ENCODE results near the gene CCDC186. TPM values are rescaled to one million over a fixed set of nuclear protein-coding genes. Genes with fewer than 3 reads are reported as not detected.

Gene CCDC186
- total and polyA plus RNA-seq, 2 of the 8 experiments (the other 6 are each of a cell fraction or from before 2014, with no cell fraction given): 3.0 to 30.3 TPM

GRCh38 chr10:114103284-114103683 lies 70.7 kb downstream of the CCDC186 start:
- CTCF ChIA-PET (ENCODE audit: partially characterized antibody): interaction anchor here (0.6 to 6.3 kb wide), 9 partner anchors 13 to 1782 kb away, joined by 3 to 33 read pairs (median 4); no protein-coding TSS in a partner anchor
- no peak overlapping the region for H2AFZ ChIP-seq (ENCODE audit: low read length)
- H3K79me2 ChIP-seq (ENCODE audit: control insufficient read depth in 1 of 2, insufficient read depth in 2 of 2, low read length in 2 of 2): no peaks in the 10 kb centered on the region
- WGBS, 2 experiments (ENCODE audit: extremely low coverage in 1 of 2, insufficient coverage in 1 of 2, insufficient read length in 1 of 2, insufficient replicate concordance in 2 of 2, low coverage in 1 of 2, low lambda C conversion rate in 2 of 2, missing lambda C conversion rate in 1 of 2): 68% methylated on average over 6 of the region's 6 CpGs; no CpG with 5 or more reads in 1 of the 2 experiments
- H2BK15ac ChIP-seq (ENCODE audit: low read length): no peak overlapping the region
- H2BK12ac ChIP-seq (ENCODE audit: low read depth, low read length): no peak overlapping the region
- TF ChIP-seq SUZ12 (IDR thresholded peaks at IDR 0.05; ENCODE audit: low read length): no peak
- no peak for TF ChIP-seq SRF (IDR thresholded peaks at IDR 0.05; ENCODE audit: low read depth, low read length)
- no peak for TF ChIP-seq MAFK (IDR thresholded peaks at IDR 0.05; ENCODE audit: low read depth, low read length)
- TF ChIP-seq RAD21 (IDR thresholded peaks at IDR 0.05 in 1 of 2, conservative IDR thresholded peaks at IDR 0.05 in 1 of 2; ENCODE audit: low read depth in 2 of 2, low read length in 2 of 2): peak; percentile 71 to 72
- peak in 2 of 3 experiments; percentile 38 to 48; a peak in 2 of 4 replicates for TF ChIP-seq CTCF (IDR thresholded peaks at IDR 0.05; ENCODE audit: control extremely low read depth in 1 of 3, insufficient read depth in 1 of 3, low read depth in 1 of 3, low read length in 3 of 3)
- TF ChIP-seq TAF1 (IDR thresholded peaks at IDR 0.05; ENCODE audit: low read depth, low read length): no peak
- no peak for TF ChIP-seq EGR1 (IDR thresholded peaks at IDR 0.05; ENCODE audit: borderline replicate concordance, low read depth, low read length)
- no peaks in the 10 kb centered on the region for H4K20me1 ChIP-seq (replicated peaks in 1 of 2; ENCODE audit: control insufficient read depth in 1 of 2, insufficient read depth in 2 of 2, low read length in 2 of 2)
- H3K23ac ChIP-seq (ENCODE audit: insufficient read length): no peak overlapping the region
- no peak overlapping the region for H2BK20ac ChIP-seq (ENCODE audit: low read length)
- no peak overlapping the region for H3K4me2 ChIP-seq (ENCODE audit: insufficient read depth in 1 of 2, low read depth in 2 of 2, low read length in 2 of 2)
- DNase-seq (ENCODE audit: low read depth in 1 of 2, low spot score in 2 of 2): no peak
- H3K36me3 ChIP-seq (ENCODE audit: control insufficient read depth in 2 of 4, insufficient read depth in 4 of 4, low read length in 3 of 4): no peaks in the 10 kb centered on the region
- H2BK5ac ChIP-seq (ENCODE audit: low read depth, low read length): no peak overlapping the region
- H4K91ac ChIP-seq (replicated peaks; ENCODE audit: insufficient read length, low read length): no peak overlapping the region
- no peak overlapping the region for H3K4ac ChIP-seq (replicated peaks; ENCODE audit: insufficient read length, low read depth, low read length)
- H4K8ac ChIP-seq (ENCODE audit: extremely low read depth, insufficient read depth, low read length): no peak overlapping the region
- H3K56ac ChIP-seq (replicated peaks; ENCODE audit: insufficient read length, low read depth, low read length): no peak overlapping the region
- POLR2A ChIA-PET (ENCODE audit: partially characterized antibody): no interaction called here
- H3K9ac ChIP-seq (replicated peaks in 1 of 4; ENCODE audit: extremely low read depth in 1 of 4, low read depth in 3 of 4, low read length in 3 of 4): no peak overlapping the region
- H3K79me1 ChIP-seq (ENCODE audit: low read depth, low read length): no peaks in the 10 kb centered on the region
- no peak overlapping the region for H2AK5ac ChIP-seq (ENCODE audit: low read depth, low read length)
- no peak overlapping the region for H3K14ac ChIP-seq (ENCODE audit: insufficient read length)
- no peak overlapping the region for H3K4me3 ChIP-seq (ENCODE audit: extremely low read depth in 1 of 4, insufficient read depth in 2 of 4, low read depth in 3 of 4, low read length in 4 of 4)
- no peaks in the 10 kb centered on the region for H3K9me3 ChIP-seq (ENCODE audit: insufficient read depth in 2 of 2, low read depth in 1 of 2, low read length in 1 of 2)
- no peak overlapping the region for H3K18ac ChIP-seq (ENCODE audit: extremely low read depth, low read length)
- H3K23me2 ChIP-seq (ENCODE audit: low read depth, low read length): peaks cover 8% of the 10 kb centered on the region; the same call in 1 of the 2 replicates
- H3K27me3 ChIP-seq (replicated peaks in 1 of 4; ENCODE audit: control insufficient read depth in 3 of 4, extremely low read depth in 1 of 4, insufficient read depth in 3 of 4, low read length in 3 of 4): peaks cover 3 to 22% (median 21%) of the 10 kb centered on the region in 4 experiments
- no peak overlapping the region for H2BK120ac ChIP-seq (replicated peaks; ENCODE audit: low read depth, low read length)
- H4K5ac ChIP-seq (ENCODE audit: insufficient read length, low read depth, low read length): no peak overlapping the region
- peak; percentile 39 for FAIRE-seq
- H3K27ac ChIP-seq (ENCODE audit: low read depth, low read length): no peak overlapping the region
- H3K4me1 ChIP-seq (replicated peaks in 1 of 4; ENCODE audit: control insufficient read depth in 3 of 4, insufficient read depth in 4 of 4, low read length in 3 of 4): peaks cover 0 to 3% (median 0%) of the 10 kb centered on the region in 4 experiments; a peak in 3 of 7 replicates
